DMS79 (cell line): ENCODE data around the gene SSR4.

Source experiments
- DNase-seq: peaks from one replicate; lab custom pipeline; 2025; lab: John Stamatoyannopoulos, UW

SSR4 gene

DNA sequence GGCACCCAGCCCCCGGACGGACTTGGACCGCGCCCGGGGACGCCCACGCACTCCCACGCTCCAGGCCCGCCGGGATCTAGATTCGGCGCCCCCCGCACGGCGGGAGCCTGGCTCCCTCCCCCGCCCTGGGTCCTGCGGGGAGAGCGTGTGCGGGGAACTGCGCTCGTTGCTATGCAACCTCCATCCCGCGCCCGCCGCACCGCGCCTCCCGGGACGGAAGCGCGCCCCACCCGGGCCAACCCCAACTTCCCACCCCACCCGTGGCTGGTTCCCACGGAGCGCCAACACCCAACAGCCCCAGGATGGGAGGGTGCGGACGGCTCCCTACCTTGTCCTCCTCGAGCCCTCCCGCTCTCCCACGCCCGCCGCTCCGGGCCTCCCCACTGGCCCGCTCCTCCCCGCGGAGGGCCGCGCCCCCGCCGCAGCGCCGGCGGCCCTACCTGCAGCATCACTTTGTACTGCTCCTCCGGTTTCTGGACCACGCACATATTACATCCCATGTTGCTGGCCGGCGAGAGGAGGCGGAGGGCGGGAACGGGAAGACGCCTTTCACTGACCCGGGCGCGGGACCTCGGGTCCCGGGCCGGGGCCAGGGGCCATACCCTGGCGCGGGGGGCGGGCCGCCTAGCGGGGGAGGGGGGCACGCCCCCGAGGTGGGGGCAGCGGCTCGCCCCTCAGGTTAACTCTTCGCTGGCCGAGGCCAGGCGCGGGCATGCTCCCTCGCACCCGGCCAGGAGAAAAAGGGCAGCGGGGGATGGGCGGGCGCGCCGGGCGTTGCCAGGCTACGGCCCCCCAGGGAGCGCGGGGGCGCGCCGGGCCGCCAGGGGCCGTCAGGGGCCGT, 35.6 kb downstream of the SSR4 start, which contains the start of gene PDZD4:
Gene PDZD4, minus strand, starts transcription at position 746 of the 841 bp plus-strand sequence. Its CDS starts 246 bp downstream, at position 500.
- DNase-seq = no peak

DNA sequence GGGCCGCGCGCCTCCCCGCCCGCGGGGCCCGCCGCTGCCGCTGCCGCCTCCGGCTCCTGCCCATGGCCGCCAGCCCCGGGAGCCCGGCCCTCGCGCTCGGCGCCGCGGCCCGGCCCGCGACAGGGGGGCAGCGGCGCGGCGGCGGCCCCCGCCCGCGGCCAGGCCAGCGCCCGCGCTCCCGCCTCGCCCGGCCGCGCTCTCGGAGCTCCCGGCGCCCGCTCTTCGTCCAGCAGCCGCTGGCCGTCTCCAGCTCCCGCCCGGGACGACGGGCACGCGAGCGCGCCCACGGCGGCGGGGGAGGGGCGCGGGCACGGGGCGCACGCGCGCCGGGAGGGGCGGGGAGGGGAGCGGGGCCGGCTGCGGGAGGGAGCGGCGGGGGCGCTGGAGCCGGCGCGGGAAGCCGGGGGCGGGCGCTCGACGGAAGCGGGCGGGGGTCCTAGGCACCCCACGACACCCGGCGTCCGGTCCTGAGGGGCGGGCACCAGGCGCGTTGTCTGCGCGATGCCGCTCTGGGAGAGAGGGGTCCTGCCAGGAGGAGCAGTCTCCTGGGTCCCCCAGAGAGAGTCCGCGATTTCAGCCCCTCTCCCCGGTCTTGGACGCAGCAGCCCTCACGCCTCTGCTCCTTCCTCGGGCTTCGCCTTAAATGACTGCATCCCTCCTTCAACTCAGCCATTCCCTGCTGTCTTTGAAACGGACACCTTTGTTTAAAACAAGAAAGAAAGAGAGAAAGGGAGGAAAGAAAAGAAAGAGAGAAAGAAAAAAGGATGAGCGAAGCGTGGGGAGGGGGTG, 36.4 kb downstream of the SSR4 start:
- DNase-seq = no peak

DNA sequence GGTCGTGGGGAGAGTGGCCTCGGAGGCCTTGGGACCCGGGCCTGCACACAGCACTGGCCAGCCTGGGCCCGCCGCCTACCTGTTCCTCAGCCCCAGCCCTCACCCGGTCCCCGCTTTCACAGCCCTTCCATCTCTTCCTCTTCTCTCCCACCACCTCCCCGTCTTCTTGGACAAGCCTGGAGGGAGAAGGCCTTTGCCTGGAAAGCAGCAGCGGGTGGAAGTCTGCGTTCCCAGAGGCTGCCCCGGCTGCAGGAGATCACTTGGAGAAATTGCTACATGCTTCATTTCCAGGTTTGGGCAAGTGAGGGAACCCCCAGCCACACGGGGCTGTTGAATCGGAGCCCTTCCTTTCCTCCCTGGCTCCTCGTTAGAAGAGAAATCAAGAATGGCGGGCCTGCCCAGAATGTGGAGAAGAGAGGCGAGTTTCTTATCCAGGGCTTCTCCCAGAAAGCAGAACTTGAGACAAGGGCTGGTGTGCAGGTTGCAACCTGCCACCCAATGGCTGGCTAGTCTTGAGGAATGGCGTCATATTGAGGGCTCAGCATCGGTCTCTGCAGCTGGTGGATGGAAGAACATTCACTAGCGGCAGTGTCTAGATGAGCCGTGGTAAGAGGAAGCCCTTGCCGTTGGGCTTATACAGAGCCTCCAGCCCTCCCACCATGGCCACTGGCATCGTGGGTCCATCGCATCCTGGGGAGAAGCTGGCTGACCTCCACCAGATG, 37.1 kb downstream of the SSR4 start:
- DNase-seq = no peak

DNA sequence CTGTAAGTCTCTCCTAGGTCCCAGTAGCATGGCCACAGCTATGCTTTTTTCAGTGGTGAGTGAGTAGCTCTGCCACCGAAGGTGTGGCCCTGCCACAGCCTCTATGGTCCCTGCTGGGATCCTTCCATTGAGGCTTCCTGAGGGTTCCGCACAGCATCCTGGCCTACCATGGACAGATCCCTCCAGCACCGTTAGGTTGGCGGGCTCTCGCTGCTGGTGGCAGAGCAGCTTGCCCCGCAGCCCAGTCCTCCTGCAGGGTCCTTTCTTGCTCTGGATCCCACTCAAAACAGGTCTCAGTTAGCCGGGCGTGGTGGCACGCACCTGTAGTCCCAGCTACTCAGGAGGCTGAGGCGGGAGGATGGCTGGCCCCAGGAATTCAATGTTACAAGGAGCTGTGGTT, 38.3 kb downstream of the SSR4 start:
- DNase-seq = no peak

DNA sequence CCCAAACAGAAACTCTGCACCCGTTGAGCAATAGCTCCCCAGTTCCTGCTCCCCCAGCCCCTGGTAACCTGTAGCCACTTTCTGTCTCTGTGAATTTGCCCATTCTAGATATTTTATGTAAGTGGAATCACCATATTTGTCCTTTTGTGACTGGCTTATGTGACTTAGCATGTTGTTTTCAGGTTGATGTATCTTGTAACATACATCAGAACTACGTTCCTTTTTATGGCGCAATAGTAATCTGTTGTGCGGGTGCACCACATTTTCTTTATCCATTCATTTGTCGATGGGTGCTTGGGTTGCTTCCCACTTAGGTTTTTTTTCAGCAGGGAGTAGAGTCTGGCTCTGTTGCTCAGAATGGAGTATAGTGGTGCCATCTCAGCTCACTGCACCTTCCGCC, 42.5 kb downstream of the SSR4 start:
- DNase-seq = no peak

DNA sequence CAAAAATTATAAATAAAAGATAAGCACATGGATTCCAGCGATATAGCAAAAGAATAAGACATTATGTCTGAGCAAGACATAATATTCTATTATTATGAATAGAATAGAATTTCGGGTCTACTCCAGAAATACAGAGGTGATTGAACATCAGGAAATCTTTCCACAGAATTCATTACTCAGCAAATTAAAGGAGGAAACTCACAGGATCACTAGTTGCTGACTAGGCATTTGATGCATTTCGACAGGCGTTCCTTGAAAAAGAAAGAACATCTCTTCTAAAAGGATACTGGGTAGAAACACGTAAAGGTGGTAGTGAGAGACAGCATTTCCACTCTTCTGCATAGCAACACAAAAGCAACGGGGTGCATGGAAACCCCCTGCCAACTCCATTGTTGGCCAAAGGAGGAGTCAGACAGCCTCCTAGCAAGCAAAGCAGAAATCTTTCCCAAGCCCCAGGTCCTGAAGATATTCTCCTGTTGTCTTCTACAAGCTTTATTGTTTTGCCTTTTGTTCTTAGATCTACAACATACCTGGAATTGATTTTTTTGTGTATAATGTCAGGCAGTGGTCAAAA, 50.1 kb downstream of the SSR4 start:
- DNase-seq = no peak

DNA sequence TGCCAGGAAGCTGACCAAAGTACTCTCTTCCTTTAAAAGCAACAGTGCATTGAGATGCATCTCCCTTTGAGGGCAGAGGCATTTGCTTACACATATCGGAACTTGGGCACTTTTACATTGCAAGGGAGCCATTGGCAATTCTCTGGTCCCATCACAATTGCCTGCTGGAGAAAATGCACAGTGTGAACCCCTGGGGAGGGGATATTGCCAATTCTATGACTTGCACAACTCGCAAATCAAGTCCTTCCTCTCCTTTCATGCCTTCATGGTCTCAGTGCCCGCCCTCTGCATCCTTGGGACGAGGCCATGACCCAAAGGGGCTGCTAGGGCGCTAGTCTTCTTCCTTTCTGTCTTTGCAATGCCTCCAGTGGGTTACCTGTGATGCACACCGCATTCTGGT, 50.7 kb downstream of the SSR4 start:
- DNase-seq = no peak

DNA sequence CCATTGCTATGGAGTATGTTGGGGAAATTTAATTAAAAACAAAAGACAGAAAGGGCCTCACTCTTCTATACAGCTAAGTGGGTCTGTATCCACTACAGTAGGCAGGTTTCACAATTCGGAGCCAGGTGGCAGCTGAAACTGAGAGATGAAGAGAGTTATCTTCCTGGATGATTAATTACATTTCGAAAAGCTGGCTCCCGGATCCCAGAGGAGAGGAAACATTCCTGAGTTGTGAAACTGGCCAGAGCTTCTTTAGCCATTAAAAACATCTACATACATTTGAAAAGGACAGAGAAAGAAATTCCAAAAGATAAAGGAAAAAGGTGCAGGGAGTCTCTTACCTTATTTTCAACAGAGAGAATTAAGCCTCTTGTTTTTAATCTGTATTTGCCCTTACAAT, 51.4 kb downstream of the SSR4 start:
- no peak for DNase-seq
